ENCODE measurements around the gene SNX25.

GRCh38 chr4:185352741-185353140 lies 143.3 kb downstream of the SNX25 start:
- TF ChIP-seq CTCF (IDR thresholded peaks at IDR 0.05) (no peak), EZH2 (IDR thresholded peaks at IDR 0.05; ENCODE audit: borderline replicate concordance, insufficient read depth, low read depth, low read length, poor library complexity, severe bottlenecking) (no peak)

Measured in B cell (primary cell).